Neural progenitor cell (in vitro differentiated cells): ENCODE results near the gene PHKA2. TPM values are rescaled to one million over a fixed set of nuclear protein-coding genes. Genes with fewer than 3 reads are reported as not detected.

Source experiments
- DNase-seq: peaks from one replicate; pipeline ENCODE4 v3.0.0-alpha.2; 2016; ENCODE audit warnings: low spot score
- H2AFZ ChIP-seq: fragments of 200-600 bp; sonication (generic); replicated peaks from 2 replicates; pipeline ENCODE4 v1.6.1; 2016; ENCODE audit warnings: antibody characterized with exemption
- H3F3A ChIP-seq: fragments of 200-600 bp; sonication (generic); 2 replicates; pipeline ENCODE4 v1.6.1; 2016; ENCODE audit warnings: antibody characterized with exemption, low read depth
- H3K27ac ChIP-seq: fragments of 200-600 bp; sonication (generic); 2 replicates; pipeline ENCODE4 v1.5.1; 2016; ENCODE audit warnings: mild to moderate bottlenecking
- H3K27me3 ChIP-seq: fragments of 200-600 bp; sonication (generic); 2 replicates; pipeline ENCODE4 v1.6.1; 2016; ENCODE audit warnings: mild to moderate bottlenecking, moderate library complexity
- H3K36me3 ChIP-seq: fragments of 200-600 bp; sonication (generic); 2 replicates; pipeline ENCODE4 v1.5.1; 2016
- H3K4me1 ChIP-seq: fragments of 200-600 bp; sonication (generic); 2 replicates; pipeline ENCODE4 v1.6.1; 2016; ENCODE audit warnings: mixed run types
- H3K4me2 ChIP-seq: fragments of 200-600 bp; sonication (generic); 2 replicates; pipeline ENCODE4 v1.6.1; 2016
- H3K4me3 ChIP-seq: fragments of 200-600 bp; sonication (generic); 2 replicates; pipeline ENCODE4 v1.5.1; 2016
- H3K79me2 ChIP-seq: fragments of 200-600 bp; sonication (generic); 2 replicates; pipeline ENCODE4 v1.6.1; 2016; ENCODE audit warnings: low read depth
- H3K9ac ChIP-seq: fragments of 200-600 bp; sonication (generic); 2 replicates; pipeline ENCODE4 v1.6.1; 2016
- H3K9me3 ChIP-seq: fragments of 200-600 bp; sonication (generic); 2 replicates; pipeline ENCODE4 v1.5.1; 2016; ENCODE audit warnings: low read depth
- H4K20me1 ChIP-seq: fragments of 200-600 bp; sonication (generic); 2 replicates; pipeline ENCODE4 v1.6.1; 2016; ENCODE audit warnings: low read depth
- H3K27ac Mint-ChIP-seq: 3 replicates; pipeline ENCODE4 v1.8.0; 2021; ENCODE audit warnings: mixed read lengths
- H3K27me3 Mint-ChIP-seq: 2 replicates; pipeline ENCODE4 v1.8.0; 2022; ENCODE audit warnings: low read depth, mild to moderate bottlenecking, inconsistent platforms, moderate library complexity, mixed read lengths; ENCODE audit not compliant: insufficient read depth
- H3K36me3 Mint-ChIP-seq: 3 replicates; pipeline ENCODE4 v1.8.0; 2021; ENCODE audit warnings: mixed read lengths
- H3K4me1 Mint-ChIP-seq: 3 replicates; pipeline ENCODE4 v1.8.0; 2021; ENCODE audit warnings: mixed read lengths
- H3K4me3 Mint-ChIP-seq: 3 replicates; pipeline ENCODE4 v1.8.0; 2021; ENCODE audit warnings: mild to moderate bottlenecking, moderate library complexity, mixed read lengths
- H3K9me3 Mint-ChIP-seq: 3 replicates; pipeline ENCODE4 v1.8.0; 2020; ENCODE audit warnings: mixed read lengths
- EZH2 ChIP-seq: fragments of 200-600 bp; sonication (generic); IDR thresholded peaks from 2 replicates; pipeline ENCODE4 v1.6.1; 2017; ENCODE audit warnings: antibody characterized with exemption, mild to moderate bottlenecking, moderate library complexity
- EZH2phosphoT487 ChIP-seq: fragments of 200-600 bp; sonication (generic); IDR thresholded peaks from 2 replicates; pipeline ENCODE4 v1.6.1; 2017; ENCODE audit warnings: antibody characterized with exemption
- total RNA-seq: library from RNA; depleted of rRNA; stranded (reverse); fragments of >200 nt; gene quantifications from 2 replicates; pipeline ENCODE4 v1.2.3, GENCODE V29; 2015; ENCODE audit warnings: low replicate concordance
- TF ChIP-seq, protein P1 (sequence below): fragments of 200-600 bp; sonication (generic); IDR thresholded peaks from 2 replicates; pipeline ENCODE4 v1.5.1; 2017; ENCODE audit warnings: antibody characterized with exemption, mild to moderate bottlenecking

Gene PHKA2
- total RNA-seq, result 18.2 and 23.9 TPM in 2 replicates

DNA sequence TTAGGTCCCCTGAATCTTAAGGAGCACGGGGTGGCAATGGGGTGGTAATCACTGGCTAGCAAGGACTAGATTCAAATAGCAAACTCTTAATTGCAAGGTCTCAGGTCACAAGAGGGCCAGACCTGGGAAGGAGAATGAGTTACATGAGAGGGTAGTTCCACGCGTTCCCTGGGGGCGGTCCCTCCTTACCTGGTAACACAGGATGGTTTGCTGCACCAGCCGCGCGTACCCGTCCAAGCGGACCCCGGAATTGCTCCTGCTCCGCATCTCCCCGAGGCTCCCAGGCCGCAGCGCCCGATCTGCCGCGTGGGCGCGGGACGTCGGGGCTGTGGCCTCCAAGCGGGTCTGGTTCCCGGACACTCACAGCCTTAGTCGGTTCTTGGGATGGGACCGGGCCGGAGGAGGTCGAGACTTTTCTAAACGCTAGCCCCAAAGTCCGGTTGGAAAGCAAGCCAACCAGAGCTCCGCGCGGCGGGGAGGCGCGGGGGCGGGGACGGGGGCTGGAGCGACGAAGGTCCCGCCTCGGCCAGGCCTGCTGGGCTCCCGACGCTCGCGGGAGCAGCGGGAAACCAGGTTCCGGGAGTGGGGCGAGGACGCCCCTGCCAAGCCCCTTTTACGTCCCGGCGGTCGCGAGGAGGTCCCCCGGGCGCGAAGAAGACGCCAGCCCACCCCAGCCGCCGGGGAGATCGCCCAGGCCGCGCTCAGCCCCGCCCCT lies at the start of gene PHKA2:
TSS of gene PHKA2 (minus strand) at position 449 of the 715 bp plus-strand sequence. CDS start at position 267, 182 bp downstream.
- peak within 1 kb of the TSS; percentile 54 for H2AFZ ChIP-seq

GRCh38 chrX:19030805-19031204 lies 46.9 kb upstream of the PHKA2 start:
- Histone ChIP-seq H3K27me3 (no peaks in the 10 kb centered on the region), H3K79me2 (no peaks in the 10 kb centered on the region), H3K4me1 (no peaks in the 10 kb centered on the region), H3F3A (no peaks in the 10 kb centered on the region), H2AFZ (no peak overlapping the region), H3K4me2 (no peak overlapping the region), H3K36me3 (no peaks in the 10 kb centered on the region), H3K9ac (no peak overlapping the region), H4K20me1 (no peaks in the 10 kb centered on the region), H3K9me3 (no peaks in the 10 kb centered on the region), H3K4me3 (no peak overlapping the region), H3K27ac (no peak overlapping the region)
- Mint-ChIP-seq H3K27me3 (no peaks in the 10 kb centered on the region), H3K36me3 (no peaks in the 10 kb centered on the region), H3K4me3 (no peak overlapping the region), H3K9me3 (no peaks in the 10 kb centered on the region), H3K27ac (no peak overlapping the region), H3K4me1 (no peaks in the 10 kb centered on the region)
- no peak for TF ChIP-seq EZH2phosphoT487
- TF ChIP-seq, protein P1, sequence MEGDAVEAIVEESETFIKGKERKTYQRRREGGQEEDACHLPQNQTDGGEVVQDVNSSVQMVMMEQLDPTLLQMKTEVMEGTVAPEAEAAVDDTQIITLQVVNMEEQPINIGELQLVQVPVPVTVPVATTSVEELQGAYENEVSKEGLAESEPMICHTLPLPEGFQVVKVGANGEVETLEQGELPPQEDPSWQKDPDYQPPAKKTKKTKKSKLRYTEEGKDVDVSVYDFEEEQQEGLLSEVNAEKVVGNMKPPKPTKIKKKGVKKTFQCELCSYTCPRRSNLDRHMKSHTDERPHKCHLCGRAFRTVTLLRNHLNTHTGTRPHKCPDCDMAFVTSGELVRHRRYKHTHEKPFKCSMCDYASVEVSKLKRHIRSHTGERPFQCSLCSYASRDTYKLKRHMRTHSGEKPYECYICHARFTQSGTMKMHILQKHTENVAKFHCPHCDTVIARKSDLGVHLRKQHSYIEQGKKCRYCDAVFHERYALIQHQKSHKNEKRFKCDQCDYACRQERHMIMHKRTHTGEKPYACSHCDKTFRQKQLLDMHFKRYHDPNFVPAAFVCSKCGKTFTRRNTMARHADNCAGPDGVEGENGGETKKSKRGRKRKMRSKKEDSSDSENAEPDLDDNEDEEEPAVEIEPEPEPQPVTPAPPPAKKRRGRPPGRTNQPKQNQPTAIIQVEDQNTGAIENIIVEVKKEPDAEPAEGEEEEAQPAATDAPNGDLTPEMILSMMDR, result no peak
- TF ChIP-seq EZH2, result no peak
- DNase-seq, result no peak

More for the DNA sequence above, at the start of gene PHKA2:
- H3K4me3 Mint-ChIP-seq, result peak within 1 kb of the TSS; percentile 88
- peaks cover 2% of the 10 kb centered on the region for H3K9me3 Mint-ChIP-seq
- peak within 1 kb of the TSS; percentile 77 for H3K4me3 ChIP-seq
- no peaks in the 10 kb centered on the region for H3K9me3 ChIP-seq
- DNase-seq, result peak; percentile 10
- H3K27me3 Mint-ChIP-seq, result no peaks in the 10 kb centered on the region
- H3K36me3 ChIP-seq, result no peaks in the 10 kb centered on the region
- H3K27ac Mint-ChIP-seq, result no peak within 1 kb of the TSS
- H3K4me2 ChIP-seq, result peak within 1 kb of the TSS; percentile 77
- TF ChIP-seq EZH2phosphoT487, result no peak
- no peak for TF ChIP-seq EZH2
- TF ChIP-seq, protein P1, result no peak
- H3F3A ChIP-seq, result no peaks in the 10 kb centered on the region
- peaks cover 3% of the 10 kb centered on the region for H4K20me1 ChIP-seq
- peaks cover 4% of the 10 kb centered on the region for H3K4me1 Mint-ChIP-seq
- no peaks in the 10 kb centered on the region for H3K4me1 ChIP-seq
- H3K9ac ChIP-seq, result peak within 1 kb of the TSS; percentile 37
- H3K27ac ChIP-seq, result no peak within 1 kb of the TSS
- H3K27me3 ChIP-seq, result no peaks in the 10 kb centered on the region
- peaks cover 20% of the 10 kb centered on the region for H3K79me2 ChIP-seq
- H3K36me3 Mint-ChIP-seq, result no peaks in the 10 kb centered on the region

- Histone ChIP-seq H3K27ac (no peak overlapping the region), H2AFZ (no peak overlapping the region), H3K9me3 (no peaks in the 10 kb centered on the region), H3F3A (no peaks in the 10 kb centered on the region), H4K20me1 (no peaks in the 10 kb centered on the region), H3K36me3 (no peaks in the 10 kb centered on the region), H3K9ac (no peak overlapping the region), H3K4me3 (no peak overlapping the region), H3K4me2 (no peak overlapping the region), H3K4me1 (no peaks in the 10 kb centered on the region), H3K79me2 (no peaks in the 10 kb centered on the region), H3K27me3 (no peaks in the 10 kb centered on the region)
- TF ChIP-seq EZH2 (no peak), EZH2phosphoT487 (no peak)
- TF ChIP-seq, protein P1, result no peak
- DNase-seq, result no peak
- Mint-ChIP-seq H3K27me3 (peaks cover 3% of the 10 kb centered on the region), H3K4me3 (no peak overlapping the region), H3K4me1 (no peaks in the 10 kb centered on the region), H3K36me3 (no peaks in the 10 kb centered on the region), H3K9me3 (no peaks in the 10 kb centered on the region), H3K27ac (no peak overlapping the region)
Observed at GRCh38 chrX:19028560-19028959, 44.6 kb upstream of the PHKA2 start.
